GM23248 (cell line): ENCODE measurements around the gene GALNT10. TPM values are rescaled to one million over a fixed set of nuclear protein-coding genes. Genes with fewer than 3 reads are reported as not detected.
A peak's percentile ranks its signal among the peaks of the same experiment; 100 is the strongest.

Experiments
- DNase-seq: peaks from one replicate; pipeline ENCODE4 v3.0.0-alpha.2; 2015
- H2AFZ ChIP-seq: fragments of 200-600 bp; sonication (generic); 2 replicates; pipeline ENCODE4 v1.6.1; 2016; ENCODE audit warnings: antibody characterized with exemption
- H3F3A ChIP-seq: fragments of 200-600 bp; sonication (generic); 2 replicates; pipeline ENCODE4 v1.6.1; 2016; ENCODE audit warnings: mild to moderate bottlenecking, antibody characterized with exemption, mixed run types; ENCODE audit not compliant: insufficient read depth
- H3K27ac ChIP-seq: fragments of 200-600 bp; sonication (generic); 2 replicates; pipeline ENCODE4 v1.5.1; 2016; ENCODE audit warnings: mild to moderate bottlenecking
- H3K27me3 ChIP-seq: fragments of 200-600 bp; sonication (generic); replicated peaks from 2 replicates; pipeline ENCODE4 v1.6.1; 2016; ENCODE audit warnings: mild to moderate bottlenecking; ENCODE audit not compliant: insufficient read depth
- H3K36me3 ChIP-seq: fragments of 200-600 bp; sonication (generic); 2 replicates; pipeline ENCODE4 v1.6.1; 2016; ENCODE audit warnings: low read depth, mild to moderate bottlenecking
- H3K4me1 ChIP-seq: fragments of 200-600 bp; sonication (generic); 2 replicates; pipeline ENCODE4 v1.6.1; 2016; ENCODE audit warnings: mild to moderate bottlenecking; ENCODE audit not compliant: insufficient read depth
- H3K4me2 ChIP-seq: fragments of 200-600 bp; sonication (generic); one replicate; pipeline ENCODE4 v1.6.1; 2016; ENCODE audit warnings: mild to moderate bottlenecking; ENCODE audit not compliant: unreplicated experiment
- H3K4me3 ChIP-seq: fragments of 200-600 bp; sonication (generic); 2 replicates; pipeline ENCODE4 v1.5.1; 2016; ENCODE audit warnings: mild to moderate bottlenecking
- H3K79me2 ChIP-seq: fragments of 200-600 bp; sonication (generic); 2 replicates; pipeline ENCODE4 v1.6.1; 2016; ENCODE audit warnings: mild to moderate bottlenecking; ENCODE audit not compliant: insufficient read depth
- H3K9ac ChIP-seq: fragments of 200-600 bp; sonication (generic); 2 replicates; pipeline ENCODE4 v1.6.1; 2016; ENCODE audit warnings: mild to moderate bottlenecking
- H3K9me2 ChIP-seq: fragments of 200-600 bp; sonication (generic); 2 replicates; pipeline ENCODE4 v1.6.1; 2016; ENCODE audit warnings: mixed run types, mild to moderate bottlenecking, moderate library complexity; ENCODE audit not compliant: insufficient read depth
- H3K9me3 ChIP-seq: fragments of 200-600 bp; sonication (generic); one replicate; pipeline ENCODE4 v1.6.1; 2017; ENCODE audit warnings: low read depth
- H4K20me1 ChIP-seq: fragments of 200-600 bp; sonication (generic); 2 replicates; pipeline ENCODE4 v1.6.0; 2016; ENCODE audit not compliant: insufficient read depth
- EZH2 ChIP-seq: fragments of 200-600 bp; sonication (generic); IDR thresholded peaks from 2 replicates; pipeline ENCODE4 v1.6.1; 2018; ENCODE audit warnings: antibody characterized with exemption, mild to moderate bottlenecking; ENCODE audit not compliant: insufficient read depth, poor library complexity, severe bottlenecking
- EZH2phosphoT487 ChIP-seq: fragments of 200-600 bp; sonication (generic); IDR thresholded peaks from 2 replicates; pipeline ENCODE4 v1.6.1; 2018; ENCODE audit warnings: antibody characterized with exemption, moderate library complexity, mild to moderate bottlenecking, low read depth; ENCODE audit not compliant: insufficient read depth
- WGBS, 2 experiments: methylation state at CpG; one replicate each; pipeline ENCODE4 v1.1.6; 2015 to 2017; ENCODE audit warnings: low lambda C conversion rate in 2 of 2, low coverage in 1 of 2; ENCODE audit errors: missing lambda C conversion rate in 2 of 2; 5-methylcytosine and 5-hydroxymethylcytosine counted together
- in situ Hi-C: fragments of 300-500 bp; cut with MboI; formaldehyde crosslinking; loops from 2 replicates; pipeline ENCODE4 v1.15.0; 2020
- polyA plus RNA-seq: library from polyadenylated mRNA; unstranded; fragments of >200 nt; fragmentation: Nextera tagmentation; extraction: Ambion mirVana; gene quantifications from 2 replicates; pipeline ENCODE4 v1.2.1, GENCODE V29; 2016
- total RNA-seq: library from RNA; depleted of rRNA; stranded (reverse); fragments of >200 nt; shearing (Covaris generic); gene quantifications from 2 replicates; pipeline ENCODE4 v1.2.3, GENCODE V29; 2014

The GALNT10 gene
- total and polyA plus RNA-seq, 2 experiments from 2014 or later, result 23.3 to 67.9 TPM

GRCh38 chr5:154418344-154418820 is 227.8 kb downstream of the GALNT10 start:
- Histone ChIP-seq H3K4me2 (no peak overlapping the region), H3K79me2 (no peaks in the 10 kb centered on the region), H3F3A (peaks cover 2% of the 10 kb centered on the region; the same call in 1 of the 2 replicates), H3K36me3 (peaks cover 10% of the 10 kb centered on the region; the same call in 1 of the 2 replicates), H3K27me3 (no peaks in the 10 kb centered on the region), H2AFZ (no peak overlapping the region), H3K9me2 (no peaks in the 10 kb centered on the region), H4K20me1 (no peaks in the 10 kb centered on the region), H3K9ac (no peak overlapping the region), H3K4me3 (no peak overlapping the region), H3K27ac (no peak overlapping the region), H3K4me1 (no peaks in the 10 kb centered on the region), H3K9me3 (peaks cover 2% of the 10 kb centered on the region)
- DNase-seq, result no peak
- in situ Hi-C loops, result loop anchor here (10.0 to 25.0 kb wide), 2 partner anchors 231 to 354 kb away; partner anchors contain the start of gene GALNT10
- WGBS, 2 experiments, result 86 to 93% methylated on average over 5 of the region's 5 CpGs
- TF ChIP-seq EZH2, result no peak
- TF ChIP-seq EZH2phosphoT487, result no peak

- Histone ChIP-seq H2AFZ (no peak overlapping the region), H3K79me2 (no peaks in the 10 kb centered on the region), H4K20me1 (no peaks in the 10 kb centered on the region), H3K9me3 (peaks cover 3% of the 10 kb centered on the region), H3K36me3 (peaks cover 7% of the 10 kb centered on the region; the same call in 1 of the 2 replicates), H3K9ac (no peak overlapping the region), H3K4me1 (no peaks in the 10 kb centered on the region), H3F3A (peaks cover 11% of the 10 kb centered on the region; the same call in 1 of the 2 replicates), H3K4me3 (no peak overlapping the region), H3K9me2 (no peaks in the 10 kb centered on the region), H3K4me2 (no peak overlapping the region), H3K27me3 (no peaks in the 10 kb centered on the region), H3K27ac (no peak overlapping the region)
- in situ Hi-C loops, result loop anchor here (10.0 to 25.0 kb wide), 2 partner anchors 232 to 354 kb away; partner anchors contain the start of gene GALNT10
- no peak for DNase-seq
- 76 to 85% methylated on average over 7 of the region's 7 CpGs for WGBS, 2 experiments
- TF ChIP-seq EZH2 (no peak), EZH2phosphoT487 (no peak)
Measured at GRCh38 chr5:154419236-154419635, 228.7 kb downstream of the GALNT10 start.

- TF ChIP-seq EZH2phosphoT487, result no peak
- TF ChIP-seq EZH2, result no peak
- H3K9me2 ChIP-seq, result no peaks in the 10 kb centered on the region
- H3K27ac ChIP-seq, result no peak overlapping the region
- H3K79me2 ChIP-seq, result no peaks in the 10 kb centered on the region
- no peaks in the 10 kb centered on the region; the same call in 1 of the 2 replicates for H3K36me3 ChIP-seq
- no peak overlapping the region for H2AFZ ChIP-seq
- no peaks in the 10 kb centered on the region for H3K4me1 ChIP-seq
- no peak overlapping the region for H3K4me2 ChIP-seq
- peaks cover 17% of the 10 kb centered on the region; the same call in 1 of the 2 replicates for H3F3A ChIP-seq
- H4K20me1 ChIP-seq, result no peaks in the 10 kb centered on the region
- no peak overlapping the region for H3K9ac ChIP-seq
- 33 to 41% methylated on average over 1 of the region's 1 CpG for WGBS, 2 experiments
- no peak overlapping the region for H3K4me3 ChIP-seq
- H3K27me3 ChIP-seq, result no peaks in the 10 kb centered on the region
- H3K9me3 ChIP-seq, result peaks cover 3% of the 10 kb centered on the region
- DNase-seq, result peak; percentile 30
- in situ Hi-C loops, result loop anchor here (25.0 kb wide), 1 partner anchor 235 kb away; the partner anchor contains the start of gene GALNT10
Measured at GRCh38 chr5:154421868-154422267, 231.3 kb downstream of the GALNT10 start.

- no peak overlapping the region for H2AFZ ChIP-seq
- H3K27ac ChIP-seq, result no peak overlapping the region
- H3K79me2 ChIP-seq, result no peaks in the 10 kb centered on the region
- TF ChIP-seq EZH2 (no peak), EZH2phosphoT487 (no peak)
- no peaks in the 10 kb centered on the region for H3K4me1 ChIP-seq
- H3K36me3 ChIP-seq, result no peaks in the 10 kb centered on the region; the same call in 1 of the 2 replicates
- no peak for DNase-seq
- H3K9me2 ChIP-seq, result no peaks in the 10 kb centered on the region
- no peaks in the 10 kb centered on the region for H3K27me3 ChIP-seq
- no peaks in the 10 kb centered on the region for H4K20me1 ChIP-seq
- no peak overlapping the region for H3K4me3 ChIP-seq
- peaks cover 17% of the 10 kb centered on the region; the same call in 1 of the 2 replicates for H3F3A ChIP-seq
- in situ Hi-C loops, result loop anchor here (25.0 kb wide), 1 partner anchor 235 kb away; the partner anchor contains the start of gene GALNT10
- WGBS, 2 experiments, result 66 to 72% methylated on average over 2 of the region's 2 CpGs
- no peak overlapping the region for H3K4me2 ChIP-seq
- H3K9me3 ChIP-seq, result peaks cover 3% of the 10 kb centered on the region
- no peak overlapping the region for H3K9ac ChIP-seq
Measured at GRCh38 chr5:154422298-154422697, 231.8 kb downstream of the GALNT10 start.
